Sigmoid colon (tissue), 7 donors: ENCODE data around the gene KRT10. TPM values are rescaled to one million over a fixed set of nuclear protein-coding genes. Genes with fewer than 3 reads are reported as not detected.

Source experiments
- DNase-seq: peaks from one replicate; pipeline ENCODE4 v3.0.0-alpha.2; 2019
- H3K27ac ChIP-seq, 4 donors: fragments of 200-600 bp; sonication (generic); one replicate each; pipeline ENCODE4 v1.5.1; 2016 to 2019; ENCODE audit warnings: mild to moderate bottlenecking in 1 of 4
- H3K27me3 ChIP-seq, 3 donors: fragments of 200-600 bp; sonication (generic); one replicate each; pipeline ENCODE4 v1.5.1; 2019; ENCODE audit warnings: mild to moderate bottlenecking in 1 of 3
- H3K36me3 ChIP-seq, 4 donors: fragments of 200-600 bp; sonication (generic); one replicate each; pipeline ENCODE4 v1.5.1; 2016 to 2019
- H3K4me1 ChIP-seq, 4 donors: fragments of 200-600 bp; sonication (generic); one replicate each; pipeline ENCODE4 v1.5.1; 2017 to 2019
- H3K4me3 ChIP-seq, 4 donors: fragments of 200-600 bp; sonication (generic); one replicate each; pipeline ENCODE4 v1.5.1; 2017 to 2019; ENCODE audit warnings: mild to moderate bottlenecking in 2 of 4, moderate library complexity in 1 of 4
- H3K9me3 ChIP-seq, 4 donors: fragments of 200-600 bp in 3 of 4; sonication (generic) in 3 of 4; one replicate each; pipeline versions ENCODE4 v1.5.1 to v1.6.1; 2013 to 2019
- CTCF ChIP-seq, 4 experiments: fragments of 450-650 bp in 3 of 4; fragments of 200-600 bp in 1 of 4; IDR thresholded peaks; one replicate each; pipeline ENCODE4 v1.5.1; 2016 to 2019; ENCODE audit warnings: antibody characterized with exemption in 4 of 4, mild to moderate bottlenecking in 3 of 4, moderate library complexity in 2 of 4
- EP300 ChIP-seq, 4 donors: sonication (generic); formaldehyde crosslinking; IDR thresholded peaks; one replicate each; pipeline ENCODE4 v1.6.1; 2017; ENCODE audit warnings: antibody characterized with exemption in 4 of 4
- POLR2A ChIP-seq, 2 donors: fragments of 450-650 bp; IDR thresholded peaks; one replicate each; pipeline ENCODE4 v1.6.1; 2016; ENCODE audit warnings: antibody characterized with exemption in 2 of 2, mild to moderate bottlenecking in 2 of 2, moderate library complexity in 2 of 2
- POLR2AphosphoS5 ChIP-seq, 4 donors: sonication (generic); formaldehyde crosslinking; IDR thresholded peaks; one replicate each; pipeline ENCODE4 v1.6.1; 2017; ENCODE audit warnings: antibody characterized with exemption in 4 of 4
- WGBS, 2 donors: extraction: QIAGEN DNeasy Blood & Tissue Kit; methylation state at CpG; one replicate each; pipeline ENCODE4 v1.1.7; 2013; 5-methylcytosine and 5-hydroxymethylcytosine counted together
- intact Hi-C: fragments of 100-400 bp; cut with DNase I; formaldehyde crosslinking; loops from one replicate; pipeline ENCODE4 v1.15.1; 2023
- polyA plus RNA-seq, 3 donors: library from polyadenylated mRNA; stranded (reverse); fragments of 200-250 nt; gene quantifications; one replicate each; pipeline ENCODE4 v1.2.3, GENCODE V29; 2013
- total RNA-seq, 4 donors: library from RNA; depleted of rRNA; stranded (reverse); fragments of >200 nt; gene quantifications; one replicate each; pipeline ENCODE4 v1.1.0, GENCODE V29; 2016
- donor health status: healthy with polysubstance abuse.
- donor health status: Bipolar disorder and iron deficiency.
- donor health status: healthy.

Gene KRT10
- total and polyA plus RNA-seq, 7 donors: 0.83 to 42.0 (median 14.6) TPM

DNA sequence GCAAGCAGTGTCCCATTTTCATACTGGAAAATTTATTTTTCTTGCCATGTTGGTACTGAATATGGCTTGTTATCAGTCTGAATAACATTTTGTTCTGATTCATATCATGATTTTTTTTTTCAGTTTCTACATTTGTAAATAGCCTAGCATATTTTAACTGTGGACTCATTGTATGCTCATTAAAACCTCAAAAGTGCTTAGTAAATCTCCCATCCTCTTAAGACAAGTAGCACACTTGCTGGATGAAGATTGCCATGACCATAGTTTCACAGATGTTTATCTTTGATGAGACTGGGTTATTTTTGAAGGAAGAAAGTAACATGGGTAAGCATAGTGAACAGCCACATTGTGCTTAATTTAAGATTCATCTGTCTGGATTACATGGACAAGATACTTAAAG lies 878 bp downstream of the KRT10 start:
- Histone ChIP-seq H3K9me3 (no peaks in the 10 kb centered on the region), H3K4me1 (peaks cover 0 to 15% (median 0%) of the 10 kb centered on the region in 4 donors), H3K4me3 (no peak overlapping the region), H3K36me3 (peaks cover 0 to 11% (median 0%) of the 10 kb centered on the region in 4 donors), H3K27ac (no peak overlapping the region), H3K27me3 (no peaks in the 10 kb centered on the region)
- TF ChIP-seq POLR2A (IDR thresholded peaks at IDR 0.05) (no peak), CTCF (IDR thresholded peaks at IDR 0.05) (no peak), POLR2AphosphoS5 (IDR thresholded peaks at IDR 0.05) (no peak), EP300 (IDR thresholded peaks at IDR 0.05) (no peak)
- intact Hi-C loops: no loop called here
- no peak for DNase-seq

- no peaks in the 10 kb centered on the region for H3K27me3 ChIP-seq
- H3K36me3 ChIP-seq: peaks cover 0 to 11% (median 0%) of the 10 kb centered on the region in 4 donors
- no peak for DNase-seq
- no peak overlapping the region for H3K27ac ChIP-seq
- H3K9me3 ChIP-seq: no peaks in the 10 kb centered on the region
- WGBS, 2 donors: 89 to 92% methylated on average over 9 of the region's 9 CpGs
- TF ChIP-seq POLR2A (IDR thresholded peaks at IDR 0.05) (no peak), EP300 (IDR thresholded peaks at IDR 0.05) (no peak), POLR2AphosphoS5 (IDR thresholded peaks at IDR 0.05) (no peak), CTCF (IDR thresholded peaks at IDR 0.05) (no peak)
- H3K4me3 ChIP-seq: no peak overlapping the region
- peaks cover 0 to 15% (median 0%) of the 10 kb centered on the region in 4 donors for H3K4me1 ChIP-seq
- intact Hi-C loops: no loop called here
Observed at GRCh38 chr17:40820228-40820838, 2.1 kb downstream of the KRT10 start.

GRCh38 chr17:40819528-40820125 lies 2.8 kb downstream of the KRT10 start:
- intact Hi-C loops: loop anchor here (5.0 kb wide), 1 partner anchor 172 kb away; the partner anchor contains the start of gene SMARCE1
- Histone ChIP-seq H3K9me3 (peaks cover 0 to 3% (median 0%) of the 10 kb centered on the region in 4 donors), H3K4me1 (peaks cover 0 to 15% (median 0%) of the 10 kb centered on the region in 4 donors), H3K4me3 (peak overlapping the region; percentile 48 to 83 (median 72)), H3K27ac (peak overlapping the region; percentile 78 to 89 (median 82)), H3K27me3 (no peaks in the 10 kb centered on the region), H3K36me3 (peaks cover 0 to 11% (median 0%) of the 10 kb centered on the region in 4 donors)
- TF ChIP-seq EP300 (IDR thresholded peaks at IDR 0.05) (no peak), POLR2A (IDR thresholded peaks at IDR 0.05) (no peak), POLR2AphosphoS5 (IDR thresholded peaks at IDR 0.05) (no peak), CTCF (IDR thresholded peaks at IDR 0.05) (no peak)
- 58 to 73% methylated on average over 9 of the region's 9 CpGs for WGBS, 2 donors
- no peak for DNase-seq

GRCh38 chr17:40818733-40819527 lies 3.5 kb downstream of the KRT10 start:
- peaks cover 0 to 11% (median 0%) of the 10 kb centered on the region in 4 donors for H3K36me3 ChIP-seq
- peaks cover 0 to 15% (median 0%) of the 10 kb centered on the region in 4 donors for H3K4me1 ChIP-seq
- peak; percentile 86 for DNase-seq
- H3K27ac ChIP-seq: peak overlapping the region; percentile 78 to 89 (median 82)
- 2% methylated on average over 73 of the region's 73 CpGs for WGBS, 2 donors
- intact Hi-C loops: loop anchor here (5.0 kb wide), 1 partner anchor 172 kb away; the partner anchor contains the start of gene SMARCE1
- H3K9me3 ChIP-seq: peaks cover 0 to 3% (median 0%) of the 10 kb centered on the region in 4 donors
- TF ChIP-seq POLR2AphosphoS5 (IDR thresholded peaks at IDR 0.05) (peak in 3 of 4 donors; percentile 18 to 69 (median 60)), EP300 (IDR thresholded peaks at IDR 0.05) (no peak)
- no peaks in the 10 kb centered on the region for H3K27me3 ChIP-seq
- peak overlapping the region; percentile 53 to 83 (median 72) for H3K4me3 ChIP-seq
